ENCODE data around the gene TMEM271.

The TMEM271 gene

GRCh38 chr4:561426-561825, 14.7 kb downstream of the TMEM271 start:
- peak; percentile 16 for DNase-seq

GRCh38 chr4:560731-561291, 15.3 kb downstream of the TMEM271 start:
- peak; percentile 43 for DNase-seq

GRCh38 chr4:560061-560460, 16.0 kb downstream of the TMEM271 start:
- DNase-seq: peak; percentile 37

- peak; percentile 48 for DNase-seq
These were observed 20.4 kb downstream of the TMEM271 start for GRCh38 chr4:555566-556275.

- peak; percentile 52 for DNase-seq
These were observed 21.2 kb downstream of the TMEM271 start for GRCh38 chr4:554793-555320.

- no peak for DNase-seq
These were observed 24.1 kb downstream of the TMEM271 start for GRCh38 chr4:552019-552418.

GRCh38 chr4:550268-550667, 25.8 kb downstream of the TMEM271 start:
- peak; percentile 2 for DNase-seq

- DNase-seq: no peak
These were observed 27.1 kb downstream of the TMEM271 start for GRCh38 chr4:548976-549375.

GRCh38 chr4:545612-546011, 30.5 kb downstream of the TMEM271 start:
- DNase-seq: peak; percentile 10

- DNase-seq: peak; percentile 27
These were observed 31.5 kb downstream of the TMEM271 start for GRCh38 chr4:544386-545105.

GRCh38 chr4:541271-541670, 34.8 kb downstream of the TMEM271 start:
- no peak for DNase-seq

- no peak for DNase-seq
These were observed 37.5 kb downstream of the TMEM271 start for GRCh38 chr4:538542-539142.

GRCh38 chr4:537436-538264, 38.4 kb downstream of the TMEM271 start:
- no peak for DNase-seq

GRCh38 chr4:536351-536972, 39.6 kb downstream of the TMEM271 start:
- DNase-seq: no peak

GRCh38 chr4:535924-536281, 40.2 kb downstream of the TMEM271 start:
- DNase-seq: no peak

GRCh38 chr4:535181-535923, 40.7 kb downstream of the TMEM271 start:
- no peak for DNase-seq

- no peak for DNase-seq
These were observed 41.4 kb downstream of the TMEM271 start for GRCh38 chr4:534576-535151.

GRCh38 chr4:534101-534575, 42.0 kb downstream of the TMEM271 start:
- no peak for DNase-seq

- no peak for DNase-seq
These were observed 42.6 kb downstream of the TMEM271 start for GRCh38 chr4:533318-534100.

Measured in activated effector memory CD4-positive, alpha-beta T cell treated with anti-CD3 and anti-CD28 coated beads, Interleukin-2, amount 50 U/mL, for 16 hours (primary cell).